ENCODE measurements around the gene HS2ST1. TPM values are rescaled to one million over a fixed set of nuclear protein-coding genes. Genes with fewer than 3 reads are reported as not detected.

The HS2ST1 gene
- total and polyA plus RNA-seq, 4 donors = 5.4 to 11.8 (median 8.2) TPM

DNA sequence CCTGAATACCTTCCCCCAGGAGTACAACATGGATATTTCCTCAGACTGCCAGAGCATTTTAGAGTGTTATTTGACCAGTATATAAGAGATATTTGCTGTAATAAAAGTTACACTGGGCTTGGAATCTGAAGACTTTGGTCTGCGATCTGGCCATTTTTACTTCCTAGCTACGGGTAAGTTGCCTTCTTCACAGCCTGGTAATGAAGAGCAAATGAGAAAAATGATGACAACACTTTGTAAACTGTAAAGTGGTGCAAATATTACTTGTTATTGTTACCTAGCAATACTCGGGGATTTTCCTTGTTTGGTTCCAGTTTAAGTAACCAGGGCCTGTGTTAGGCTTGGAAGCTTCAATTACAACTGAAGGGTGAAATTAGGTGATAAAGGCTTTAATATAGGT is 233.4 kb downstream of the HS2ST1 start:
- no peaks in the 10 kb centered on the region for H3K36me3 ChIP-seq (ENCODE audit: control insufficient read depth in 4 of 4, insufficient read depth in 3 of 4, low read depth in 1 of 4, low read length in 3 of 4)

DNA sequence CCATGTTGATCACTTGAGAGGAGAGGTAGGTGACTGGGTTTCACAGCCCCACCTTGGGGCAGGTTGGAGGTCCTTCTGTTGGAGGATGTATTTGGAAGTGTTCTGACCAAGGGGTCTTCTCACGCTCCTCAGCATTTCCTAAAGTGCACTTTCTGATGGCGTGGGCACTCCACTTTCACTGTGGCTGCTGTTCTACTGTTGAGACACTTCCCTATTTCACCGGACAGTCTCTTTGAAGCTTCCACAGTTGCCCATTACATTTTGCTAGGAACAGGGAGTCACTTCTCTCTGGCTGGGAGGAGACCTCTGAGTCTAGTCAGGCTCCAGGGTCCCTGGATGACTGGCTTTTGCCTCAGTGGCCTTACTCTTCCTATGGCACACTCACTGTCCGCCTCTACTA is 234.2 kb downstream of the HS2ST1 start:
- 85% methylated on average over 4 of the region's 4 CpGs for WGBS
- no peaks in the 10 kb centered on the region for H3K9me3 ChIP-seq (ENCODE audit: control insufficient read depth in 4 of 4, low read length in 3 of 4)
- TF ChIP-seq HNF4G (IDR thresholded peaks at IDR 0.05) (no peak), FOXA2 (IDR thresholded peaks at IDR 0.05) (no peak), GABPA (IDR thresholded peaks at IDR 0.05 in 1 of 2, conservative IDR thresholded peaks at IDR 0.05 in 1 of 2) (no peak), MAX (IDR thresholded peaks at IDR 0.05) (no peak)
- TF ChIP-seq, protein P1, sequence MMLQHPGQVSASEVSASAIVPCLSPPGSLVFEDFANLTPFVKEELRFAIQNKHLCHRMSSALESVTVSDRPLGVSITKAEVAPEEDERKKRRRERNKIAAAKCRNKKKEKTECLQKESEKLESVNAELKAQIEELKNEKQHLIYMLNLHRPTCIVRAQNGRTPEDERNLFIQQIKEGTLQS (IDR thresholded peaks at IDR 0.05) = no peak
- TF ChIP-seq, protein P2, sequence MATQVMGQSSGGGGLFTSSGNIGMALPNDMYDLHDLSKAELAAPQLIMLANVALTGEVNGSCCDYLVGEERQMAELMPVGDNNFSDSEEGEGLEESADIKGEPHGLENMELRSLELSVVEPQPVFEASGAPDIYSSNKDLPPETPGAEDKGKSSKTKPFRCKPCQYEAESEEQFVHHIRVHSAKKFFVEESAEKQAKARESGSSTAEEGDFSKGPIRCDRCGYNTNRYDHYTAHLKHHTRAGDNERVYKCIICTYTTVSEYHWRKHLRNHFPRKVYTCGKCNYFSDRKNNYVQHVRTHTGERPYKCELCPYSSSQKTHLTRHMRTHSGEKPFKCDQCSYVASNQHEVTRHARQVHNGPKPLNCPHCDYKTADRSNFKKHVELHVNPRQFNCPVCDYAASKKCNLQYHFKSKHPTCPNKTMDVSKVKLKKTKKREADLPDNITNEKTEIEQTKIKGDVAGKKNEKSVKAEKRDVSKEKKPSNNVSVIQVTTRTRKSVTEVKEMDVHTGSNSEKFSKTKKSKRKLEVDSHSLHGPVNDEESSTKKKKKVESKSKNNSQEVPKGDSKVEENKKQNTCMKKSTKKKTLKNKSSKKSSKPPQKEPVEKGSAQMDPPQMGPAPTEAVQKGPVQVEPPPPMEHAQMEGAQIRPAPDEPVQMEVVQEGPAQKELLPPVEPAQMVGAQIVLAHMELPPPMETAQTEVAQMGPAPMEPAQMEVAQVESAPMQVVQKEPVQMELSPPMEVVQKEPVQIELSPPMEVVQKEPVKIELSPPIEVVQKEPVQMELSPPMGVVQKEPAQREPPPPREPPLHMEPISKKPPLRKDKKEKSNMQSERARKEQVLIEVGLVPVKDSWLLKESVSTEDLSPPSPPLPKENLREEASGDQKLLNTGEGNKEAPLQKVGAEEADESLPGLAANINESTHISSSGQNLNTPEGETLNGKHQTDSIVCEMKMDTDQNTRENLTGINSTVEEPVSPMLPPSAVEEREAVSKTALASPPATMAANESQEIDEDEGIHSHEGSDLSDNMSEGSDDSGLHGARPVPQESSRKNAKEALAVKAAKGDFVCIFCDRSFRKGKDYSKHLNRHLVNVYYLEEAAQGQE (IDR thresholded peaks at IDR 0.05) = no peak

More for the DNA sequence above, 233.4 kb downstream of the HS2ST1 start:
- H3K4me3 ChIP-seq (ENCODE audit: low read depth in 1 of 3, low read length in 3 of 3) = no peak overlapping the region
- H3K27ac ChIP-seq (ENCODE audit: low read depth in 1 of 2, low read length in 2 of 2) = no peak overlapping the region
- no peak for DNase-seq (ENCODE audit: low spot score)
- no peaks in the 10 kb centered on the region for H3K27me3 ChIP-seq (ENCODE audit: control insufficient read depth in 4 of 4, insufficient read depth in 4 of 4, low read length in 3 of 4)
- WGBS = 61% methylated on average over 3 of the region's 3 CpGs
- no peaks in the 10 kb centered on the region for H3K9me3 ChIP-seq (ENCODE audit: control insufficient read depth in 4 of 4, low read length in 3 of 4)
- H3K4me1 ChIP-seq (ENCODE audit: control insufficient read depth in 4 of 4, insufficient read depth in 4 of 4, low read length in 3 of 4) = peaks cover 0 to 11% (median 6%) of the 10 kb centered on the region in 4 donors
- TF ChIP-seq, protein P3, sequence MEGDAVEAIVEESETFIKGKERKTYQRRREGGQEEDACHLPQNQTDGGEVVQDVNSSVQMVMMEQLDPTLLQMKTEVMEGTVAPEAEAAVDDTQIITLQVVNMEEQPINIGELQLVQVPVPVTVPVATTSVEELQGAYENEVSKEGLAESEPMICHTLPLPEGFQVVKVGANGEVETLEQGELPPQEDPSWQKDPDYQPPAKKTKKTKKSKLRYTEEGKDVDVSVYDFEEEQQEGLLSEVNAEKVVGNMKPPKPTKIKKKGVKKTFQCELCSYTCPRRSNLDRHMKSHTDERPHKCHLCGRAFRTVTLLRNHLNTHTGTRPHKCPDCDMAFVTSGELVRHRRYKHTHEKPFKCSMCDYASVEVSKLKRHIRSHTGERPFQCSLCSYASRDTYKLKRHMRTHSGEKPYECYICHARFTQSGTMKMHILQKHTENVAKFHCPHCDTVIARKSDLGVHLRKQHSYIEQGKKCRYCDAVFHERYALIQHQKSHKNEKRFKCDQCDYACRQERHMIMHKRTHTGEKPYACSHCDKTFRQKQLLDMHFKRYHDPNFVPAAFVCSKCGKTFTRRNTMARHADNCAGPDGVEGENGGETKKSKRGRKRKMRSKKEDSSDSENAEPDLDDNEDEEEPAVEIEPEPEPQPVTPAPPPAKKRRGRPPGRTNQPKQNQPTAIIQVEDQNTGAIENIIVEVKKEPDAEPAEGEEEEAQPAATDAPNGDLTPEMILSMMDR (IDR thresholded peaks at IDR 0.05; ENCODE audit: low read depth, low read length, missing input control) = no peak
- TF ChIP-seq FOXA1 (IDR thresholded peaks at IDR 0.05) (no peak), EGR1 (IDR thresholded peaks at IDR 0.05; ENCODE audit: low read depth in 2 of 2) (no peak), RAD21 (IDR thresholded peaks at IDR 0.05) (no peak), GABPA (IDR thresholded peaks at IDR 0.05 in 1 of 2, conservative IDR thresholded peaks at IDR 0.05 in 1 of 2) (no peak), NR2F2 (IDR thresholded peaks at IDR 0.05) (no peak), MAX (IDR thresholded peaks at IDR 0.05) (no peak), HNF4G (IDR thresholded peaks at IDR 0.05) (no peak), HNF4A (conservative IDR thresholded peaks at IDR 0.05) (no peak), TAF1 (conservative IDR thresholded peaks at IDR 0.05) (no peak), JUND (IDR thresholded peaks at IDR 0.05) (no peak), FOXA2 (IDR thresholded peaks at IDR 0.05) (no peak)
- TF ChIP-seq, protein P1 (IDR thresholded peaks at IDR 0.05) = no peak
- TF ChIP-seq, protein P4, sequence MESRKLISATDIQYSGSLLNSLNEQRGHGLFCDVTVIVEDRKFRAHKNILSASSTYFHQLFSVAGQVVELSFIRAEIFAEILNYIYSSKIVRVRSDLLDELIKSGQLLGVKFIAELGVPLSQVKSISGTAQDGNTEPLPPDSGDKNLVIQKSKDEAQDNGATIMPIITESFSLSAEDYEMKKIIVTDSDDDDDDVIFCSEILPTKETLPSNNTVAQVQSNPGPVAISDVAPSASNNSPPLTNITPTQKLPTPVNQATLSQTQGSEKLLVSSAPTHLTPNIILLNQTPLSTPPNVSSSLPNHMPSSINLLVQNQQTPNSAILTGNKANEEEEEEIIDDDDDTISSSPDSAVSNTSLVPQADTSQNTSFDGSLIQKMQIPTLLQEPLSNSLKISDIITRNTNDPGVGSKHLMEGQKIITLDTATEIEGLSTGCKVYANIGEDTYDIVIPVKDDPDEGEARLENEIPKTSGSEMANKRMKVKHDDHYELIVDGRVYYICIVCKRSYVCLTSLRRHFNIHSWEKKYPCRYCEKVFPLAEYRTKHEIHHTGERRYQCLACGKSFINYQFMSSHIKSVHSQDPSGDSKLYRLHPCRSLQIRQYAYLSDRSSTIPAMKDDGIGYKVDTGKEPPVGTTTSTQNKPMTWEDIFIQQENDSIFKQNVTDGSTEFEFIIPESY (IDR thresholded peaks at IDR 0.05) = no peak
- TF ChIP-seq, protein P2 (IDR thresholded peaks at IDR 0.05) = no peak
- H3K9ac ChIP-seq (ENCODE audit: low read depth in 1 of 2, low read length in 2 of 2) = no peak overlapping the region

More for the DNA sequence above, 234.2 kb downstream of the HS2ST1 start:
- Histone ChIP-seq H3K4me3 (ENCODE audit: low read depth in 1 of 3, low read length in 3 of 3) (no peak overlapping the region), H3K36me3 (ENCODE audit: control insufficient read depth in 4 of 4, insufficient read depth in 3 of 4, low read depth in 1 of 4, low read length in 3 of 4) (no peaks in the 10 kb centered on the region), H3K9ac (ENCODE audit: low read depth in 1 of 2, low read length in 2 of 2) (no peak overlapping the region), H3K4me1 (ENCODE audit: control insufficient read depth in 4 of 4, insufficient read depth in 4 of 4, low read length in 3 of 4) (peaks cover 0 to 11% (median 6%) of the 10 kb centered on the region in 4 donors), H3K27me3 (ENCODE audit: control insufficient read depth in 4 of 4, insufficient read depth in 4 of 4, low read length in 3 of 4) (no peaks in the 10 kb centered on the region), H3K27ac (ENCODE audit: low read depth in 1 of 2, low read length in 2 of 2) (no peak overlapping the region)
- DNase-seq (ENCODE audit: low spot score) = no peak

All from liver (tissue), 9 donors.